RPMI8226 (cell line): ENCODE data around the gene DOP1A.

Experiments used
- DNase-seq: peaks from one replicate; pipeline ENCODE4 v3.0.0-alpha.2; 2015

Gene DOP1A

GRCh38 chr6:83083476-83083875, 16.0 kb downstream of the DOP1A start:
- DNase-seq: no peak

GRCh38 chr6:83086751-83087150, 19.3 kb downstream of the DOP1A start:
- DNase-seq: no peak

GRCh38 chr6:83092756-83093399, 25.4 kb downstream of the DOP1A start:
- no peak for DNase-seq

GRCh38 chr6:83096791-83097190, 29.3 kb downstream of the DOP1A start:
- DNase-seq: no peak

GRCh38 chr6:83097204-83097603, 29.7 kb downstream of the DOP1A start:
- DNase-seq: no peak

GRCh38 chr6:83097675-83098074, 30.2 kb downstream of the DOP1A start:
- DNase-seq: no peak

- DNase-seq: no peak
Observed at GRCh38 chr6:83098589-83098988, 31.1 kb downstream of the DOP1A start.

GRCh38 chr6:83108378-83108777, 40.9 kb downstream of the DOP1A start:
- DNase-seq: no peak

GRCh38 chr6:83113258-83113657, 45.8 kb downstream of the DOP1A start:
- no peak for DNase-seq

GRCh38 chr6:83114164-83114563, 46.7 kb downstream of the DOP1A start:
- DNase-seq: no peak

GRCh38 chr6:83117802-83118201, 50.3 kb downstream of the DOP1A start:
- DNase-seq: no peak

GRCh38 chr6:83119742-83120300, 52.4 kb downstream of the DOP1A start:
- DNase-seq: no peak

GRCh38 chr6:83124553-83124952, 57.1 kb downstream of the DOP1A start:
- DNase-seq: no peak

GRCh38 chr6:83125425-83125824, 58.0 kb downstream of the DOP1A start:
- no peak for DNase-seq

- no peak for DNase-seq
Observed at GRCh38 chr6:83126223-83126622, 58.8 kb downstream of the DOP1A start.

GRCh38 chr6:83126807-83127206, 59.3 kb downstream of the DOP1A start:
- no peak for DNase-seq

GRCh38 chr6:83127258-83127657, 59.8 kb downstream of the DOP1A start:
- no peak for DNase-seq

GRCh38 chr6:83127976-83128375, 60.5 kb downstream of the DOP1A start:
- no peak for DNase-seq

- DNase-seq: no peak
Observed at GRCh38 chr6:83132121-83132520, 64.7 kb downstream of the DOP1A start.

GRCh38 chr6:83138118-83138722, 70.7 kb downstream of the DOP1A start:
- DNase-seq: no peak

GRCh38 chr6:83138758-83139157, 71.3 kb downstream of the DOP1A start:
- DNase-seq: no peak

GRCh38 chr6:83151114-83151513, 83.6 kb downstream of the DOP1A start:
- DNase-seq: no peak

- no peak for DNase-seq
Observed at GRCh38 chr6:83152913-83153312, 85.4 kb downstream of the DOP1A start.

- DNase-seq: no peak
Observed at GRCh38 chr6:83153883-83154521, 86.5 kb downstream of the DOP1A start.
